Osteoblast (primary cell): ENCODE data around the gene ARL16. TPM values are rescaled to one million over a fixed set of nuclear protein-coding genes. Genes with fewer than 3 reads are reported as not detected.
A peak's percentile ranks its signal among the peaks of the same experiment; 100 is the strongest.

Experiments
- DNase-seq: peaks from one replicate; pipeline ENCODE4 v3.0.0; 2011; ENCODE audit warnings: low spot score, mixed read lengths; ENCODE audit not compliant: insufficient read length; ENCODE audit errors: missing footprints
- H2AFZ ChIP-seq: 2 replicates; pipeline ENCODE4 v1.6.0; 2011; ENCODE audit warnings: mild to moderate bottlenecking, low read length
- H3K27ac ChIP-seq: 2 replicates; pipeline ENCODE4 v1.5.1; 2011; ENCODE audit warnings: mild to moderate bottlenecking, low read depth, low read length, moderate library complexity
- H3K27me3 ChIP-seq: 2 replicates; pipeline ENCODE4 v1.6.0; 2012; ENCODE audit warnings: mild to moderate bottlenecking, control low read depth, inconsistent platforms, low read length, moderate library complexity; ENCODE audit not compliant: insufficient read depth
- H3K36me3 ChIP-seq: 2 replicates; pipeline ENCODE4 v1.5.1; 2011; ENCODE audit warnings: mild to moderate bottlenecking, low read length, control low read depth, moderate library complexity; ENCODE audit not compliant: insufficient read depth
- H3K4me1 ChIP-seq: 2 replicates; pipeline ENCODE4 v1.5.1; 2011; ENCODE audit warnings: mild to moderate bottlenecking, low read length, control low read depth, moderate library complexity; ENCODE audit not compliant: insufficient read depth
- H3K4me2 ChIP-seq: 2 replicates; pipeline ENCODE4 v1.6.0; 2011; ENCODE audit warnings: mild to moderate bottlenecking, low read length; ENCODE audit not compliant: insufficient read depth
- H3K4me3 ChIP-seq: fragments of 200-600 bp; sonication (generic); 3 replicates; pipeline ENCODE4 v1.5.1; 2012; ENCODE audit warnings: mild to moderate bottlenecking, low read length, inconsistent platforms; ENCODE audit not compliant: insufficient read depth
- H3K79me2 ChIP-seq: 2 replicates; pipeline ENCODE4 v1.6.0; 2012; ENCODE audit warnings: mild to moderate bottlenecking, low read length, control low read depth, inconsistent platforms; ENCODE audit not compliant: insufficient read depth
- H3K9me3 ChIP-seq: 2 replicates; pipeline ENCODE4 v1.5.1; 2011; ENCODE audit warnings: low read depth, low read length, control low read depth
- H4K20me1 ChIP-seq: 2 replicates; pipeline ENCODE4 v1.6.0; 2012; ENCODE audit warnings: mild to moderate bottlenecking, low read length, control low read depth; ENCODE audit not compliant: insufficient read depth
- total RNA-seq: library from RNA; depleted of rRNA; stranded (reverse); fragments of >200 nt; gene quantifications from 2 replicates; pipeline ENCODE4 v1.2.3, GENCODE V29; 2012
- TF ChIP-seq, protein P1 (sequence below): IDR thresholded peaks from 2 replicates; pipeline ENCODE4 v1.5.1; 2011; ENCODE audit warnings: mild to moderate bottlenecking, low read depth, low read length, moderate library complexity; ENCODE audit errors: extremely low read depth

Gene ARL16
- total RNA-seq, 1 donor = 26.1 TPM

DNA sequence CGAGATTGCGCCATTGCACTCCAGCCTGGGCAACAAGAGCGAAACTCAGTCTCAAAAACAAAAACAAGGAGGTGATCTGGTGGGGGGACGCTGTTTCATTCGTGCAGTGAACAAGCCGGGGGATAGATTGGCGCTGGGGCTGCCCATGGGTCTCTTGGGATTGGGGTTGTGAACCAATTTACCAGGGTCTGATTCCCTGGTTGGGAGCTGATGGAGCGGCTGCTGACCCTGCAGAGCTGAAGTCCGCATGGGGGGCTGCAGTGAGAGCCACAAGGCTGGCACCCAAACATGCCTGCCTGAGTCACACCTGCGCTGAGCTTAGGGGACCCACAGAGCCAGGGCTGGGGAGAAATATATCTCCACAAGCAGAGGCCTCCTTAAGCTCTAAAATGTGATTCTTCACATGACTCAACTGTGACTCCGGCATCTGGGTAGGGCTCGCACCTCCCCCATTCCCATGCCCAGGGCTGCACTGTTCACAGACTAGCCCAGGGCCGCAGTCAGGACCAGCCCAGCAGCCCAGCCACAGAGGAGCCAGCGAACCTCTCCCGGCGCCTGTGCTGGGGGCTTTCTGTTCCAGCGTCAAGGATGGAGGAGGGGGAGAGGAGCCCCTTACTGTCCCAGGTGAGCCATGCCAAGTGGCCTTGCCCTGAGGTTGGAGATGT, 41.6 kb downstream of the ARL16 start:
- H2AFZ ChIP-seq = peak overlapping the region; percentile 86
- no peaks in the 10 kb centered on the region for H4K20me1 ChIP-seq
- peak overlapping the region; percentile 45 for H3K4me3 ChIP-seq
- no peaks in the 10 kb centered on the region for H3K79me2 ChIP-seq
- peak; percentile 100 for DNase-seq
- H3K4me2 ChIP-seq = peak overlapping the region; percentile 45
- peak overlapping the region; percentile 67 for H3K27ac ChIP-seq
- peaks cover 2% of the 10 kb centered on the region for H3K27me3 ChIP-seq
- no peaks in the 10 kb centered on the region for H3K9me3 ChIP-seq
- TF ChIP-seq, protein P1, sequence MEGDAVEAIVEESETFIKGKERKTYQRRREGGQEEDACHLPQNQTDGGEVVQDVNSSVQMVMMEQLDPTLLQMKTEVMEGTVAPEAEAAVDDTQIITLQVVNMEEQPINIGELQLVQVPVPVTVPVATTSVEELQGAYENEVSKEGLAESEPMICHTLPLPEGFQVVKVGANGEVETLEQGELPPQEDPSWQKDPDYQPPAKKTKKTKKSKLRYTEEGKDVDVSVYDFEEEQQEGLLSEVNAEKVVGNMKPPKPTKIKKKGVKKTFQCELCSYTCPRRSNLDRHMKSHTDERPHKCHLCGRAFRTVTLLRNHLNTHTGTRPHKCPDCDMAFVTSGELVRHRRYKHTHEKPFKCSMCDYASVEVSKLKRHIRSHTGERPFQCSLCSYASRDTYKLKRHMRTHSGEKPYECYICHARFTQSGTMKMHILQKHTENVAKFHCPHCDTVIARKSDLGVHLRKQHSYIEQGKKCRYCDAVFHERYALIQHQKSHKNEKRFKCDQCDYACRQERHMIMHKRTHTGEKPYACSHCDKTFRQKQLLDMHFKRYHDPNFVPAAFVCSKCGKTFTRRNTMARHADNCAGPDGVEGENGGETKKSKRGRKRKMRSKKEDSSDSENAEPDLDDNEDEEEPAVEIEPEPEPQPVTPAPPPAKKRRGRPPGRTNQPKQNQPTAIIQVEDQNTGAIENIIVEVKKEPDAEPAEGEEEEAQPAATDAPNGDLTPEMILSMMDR = no peak
- H3K4me1 ChIP-seq = peaks cover 15% of the 10 kb centered on the region
- no peaks in the 10 kb centered on the region for H3K36me3 ChIP-seq

DNA sequence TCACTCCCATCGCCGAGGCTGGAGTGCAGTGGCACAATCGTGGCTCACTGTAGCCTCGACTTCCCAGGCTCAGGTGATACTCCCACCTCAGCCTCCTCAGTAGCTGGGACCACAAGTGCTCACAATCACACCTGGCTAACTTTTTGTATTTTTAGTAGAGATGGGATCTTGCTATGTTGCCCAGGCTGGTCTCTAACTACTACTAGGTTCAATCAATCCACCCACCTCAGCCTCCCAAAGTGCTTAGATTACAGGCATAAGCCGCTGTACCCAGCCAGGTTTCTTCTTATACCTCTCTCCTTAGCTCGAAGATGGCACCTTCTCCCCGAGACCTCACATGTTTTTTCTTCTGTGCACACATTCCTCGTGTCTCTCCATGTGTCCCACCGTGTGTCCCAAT, 43.6 kb downstream of the ARL16 start:
- H4K20me1 ChIP-seq = peaks cover 14% of the 10 kb centered on the region
- H3K79me2 ChIP-seq = peaks cover 18% of the 10 kb centered on the region
- DNase-seq = no peak
- H3K27ac ChIP-seq = no peak overlapping the region
- TF ChIP-seq, protein P1 = no peak
- H2AFZ ChIP-seq = no peak overlapping the region
- no peaks in the 10 kb centered on the region for H3K36me3 ChIP-seq
- no peaks in the 10 kb centered on the region for H3K27me3 ChIP-seq
- peaks cover 24% of the 10 kb centered on the region for H3K4me1 ChIP-seq
- H3K4me3 ChIP-seq = no peak overlapping the region
- no peaks in the 10 kb centered on the region for H3K9me3 ChIP-seq
- H3K4me2 ChIP-seq = no peak overlapping the region

DNA sequence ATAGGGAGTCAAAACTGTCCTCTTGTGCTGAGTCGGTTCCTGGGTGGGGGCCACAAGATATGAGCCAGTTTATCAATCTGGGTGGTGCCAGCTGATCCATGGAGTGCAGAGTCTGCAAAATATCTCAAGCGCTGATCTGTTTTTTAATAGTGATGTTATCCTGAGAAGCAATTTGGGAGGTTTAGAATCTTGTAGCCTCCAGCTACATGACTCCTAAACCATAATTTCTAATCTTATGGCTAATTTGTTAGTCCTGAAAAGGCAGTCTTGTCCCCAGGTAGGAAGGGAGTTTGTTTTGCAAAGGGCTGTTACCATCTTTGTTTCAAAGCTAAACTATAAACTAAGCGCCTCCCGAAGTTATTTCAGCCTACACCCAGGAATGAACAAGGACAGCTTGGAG, 44.9 kb downstream of the ARL16 start:
- H3K4me1 ChIP-seq = peaks cover 24% of the 10 kb centered on the region
- peaks cover 20% of the 10 kb centered on the region for H4K20me1 ChIP-seq
- no peaks in the 10 kb centered on the region for H3K9me3 ChIP-seq
- H3K79me2 ChIP-seq = peaks cover 31% of the 10 kb centered on the region
- H3K4me3 ChIP-seq = no peak overlapping the region
- no peak overlapping the region for H3K27ac ChIP-seq
- H3K36me3 ChIP-seq = peaks cover 2% of the 10 kb centered on the region
- no peaks in the 10 kb centered on the region for H3K27me3 ChIP-seq
- no peak overlapping the region for H2AFZ ChIP-seq
- TF ChIP-seq, protein P1 = no peak
- H3K4me2 ChIP-seq = no peak overlapping the region
- no peak for DNase-seq

DNA sequence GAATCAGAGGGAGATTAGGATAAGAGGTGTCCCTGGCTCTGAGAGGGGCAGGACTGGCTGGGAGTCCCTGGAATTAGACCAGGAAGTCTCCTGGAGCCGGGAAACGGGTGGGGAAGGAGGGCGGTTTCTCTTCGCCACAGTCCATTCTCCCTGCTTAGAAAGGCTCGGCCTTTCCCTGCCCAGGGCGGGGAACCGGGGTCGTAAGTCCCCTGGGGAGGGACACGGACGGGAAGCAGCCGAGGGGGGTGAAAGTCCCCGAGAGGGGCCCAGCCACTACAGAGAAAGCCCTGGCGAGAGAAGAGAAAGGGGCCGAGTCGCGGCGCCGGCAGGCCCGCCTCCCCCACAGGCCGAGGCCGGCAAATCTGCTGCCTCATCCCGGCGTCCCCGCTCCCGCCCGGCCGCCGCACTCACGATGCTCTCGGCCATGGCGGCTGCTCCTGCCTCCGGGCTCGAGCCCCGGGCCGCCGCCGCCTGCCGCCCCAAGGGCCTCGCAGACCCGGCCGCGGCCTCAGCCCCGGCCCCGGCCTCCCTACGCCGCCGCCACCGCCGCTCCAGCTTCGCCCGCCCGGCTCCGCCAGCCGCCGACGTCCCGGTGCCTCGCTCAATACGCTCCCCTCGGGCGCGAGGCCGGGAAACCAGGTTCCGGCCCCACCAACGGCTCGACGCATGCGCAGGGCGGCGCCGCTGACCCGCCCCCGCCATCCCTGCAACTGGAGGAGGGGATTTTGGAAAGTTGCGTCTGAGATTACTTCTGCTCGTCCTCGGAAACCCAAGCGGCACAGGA, 46.9 kb downstream of the ARL16 start, which contains the start of the genes NPLOC4 and TSPAN10:
Gene NPLOC4, minus strand, starts transcription at position 608 of the 784 bp plus-strand sequence. Its CDS starts 182 bp downstream, at position 426.
Gene TSPAN10, plus strand, starts transcription at position 692 of the 784 bp plus-strand sequence. CDS start 5,217 bp downstream, outside the sequence.
- Histone ChIP-seq H3K4me1 (peaks cover 14% of the 10 kb centered on the region), H3K9me3 (no peaks in the 10 kb centered on the region), H3K4me2 (peak within 1 kb of the TSS; percentile 95), H3K79me2 (peaks cover 51% of the 10 kb centered on the region), H3K4me3 (peak within 1 kb of the TSS; percentile 91), H3K36me3 (peaks cover 2% of the 10 kb centered on the region), H2AFZ (peak within 1 kb of the TSS; percentile 80), H4K20me1 (peaks cover 31% of the 10 kb centered on the region), H3K27me3 (no peaks in the 10 kb centered on the region), H3K27ac (peak within 1 kb of the TSS; percentile 93)
- DNase-seq = peak; percentile 99
- TF ChIP-seq, protein P1 = no peak
